IMR-90 (cell line): Measurements from ENCODE around the gene JPT2.

ENCODE experiments used
- CEBPB ChIP-seq: IDR thresholded peaks from 2 replicates; pipeline ENCODE4 v1.6.1; 2012; ENCODE audit warnings: low read depth, low read length, improper control_type of control experiment
- CTCF ChIP-seq: conservative IDR thresholded peaks from 2 replicates; pipeline ENCODE4 v1.5.1; 2012; ENCODE audit warnings: mild to moderate bottlenecking, low read depth, low read length, improper control_type of control experiment
- FOS ChIP-seq: fragments of 150-350 bp; IDR thresholded peaks from 2 replicates; pipeline ENCODE4 v1.6.1; 2016; ENCODE audit warnings: low read depth, low read length
- MAZ ChIP-seq: IDR thresholded peaks from 2 replicates; pipeline ENCODE4 v1.6.1; 2012; ENCODE audit warnings: low read depth, mild to moderate bottlenecking, low read length, improper control_type of control experiment, moderate library complexity, borderline replicate concordance
- POLR2A ChIP-seq: IDR thresholded peaks from 2 replicates; pipeline ENCODE4 v1.6.1; 2012; ENCODE audit warnings: mild to moderate bottlenecking, low read depth, low read length
- RAD21 ChIP-seq: IDR thresholded peaks from 2 replicates; pipeline ENCODE4 v1.6.1; 2012; ENCODE audit warnings: low read length, improper control_type of control experiment
- RCOR1 ChIP-seq: IDR thresholded peaks from 2 replicates; pipeline ENCODE4 v1.6.1; 2012; ENCODE audit warnings: mild to moderate bottlenecking, low read length, improper control_type of control experiment; ENCODE audit not compliant: insufficient replicate concordance
- RFX5 ChIP-seq: IDR thresholded peaks from 2 replicates; pipeline ENCODE4 v1.8.0; 2012; ENCODE audit warnings: low read depth, mild to moderate bottlenecking, low read length, moderate library complexity
- SMC3 ChIP-seq: fragments of 150-350 bp; IDR thresholded peaks from 2 replicates; pipeline ENCODE4 v1.6.1; 2016; ENCODE audit warnings: low read depth, mild to moderate bottlenecking, antibody characterized with exemption, low read length, moderate library complexity

DNA sequence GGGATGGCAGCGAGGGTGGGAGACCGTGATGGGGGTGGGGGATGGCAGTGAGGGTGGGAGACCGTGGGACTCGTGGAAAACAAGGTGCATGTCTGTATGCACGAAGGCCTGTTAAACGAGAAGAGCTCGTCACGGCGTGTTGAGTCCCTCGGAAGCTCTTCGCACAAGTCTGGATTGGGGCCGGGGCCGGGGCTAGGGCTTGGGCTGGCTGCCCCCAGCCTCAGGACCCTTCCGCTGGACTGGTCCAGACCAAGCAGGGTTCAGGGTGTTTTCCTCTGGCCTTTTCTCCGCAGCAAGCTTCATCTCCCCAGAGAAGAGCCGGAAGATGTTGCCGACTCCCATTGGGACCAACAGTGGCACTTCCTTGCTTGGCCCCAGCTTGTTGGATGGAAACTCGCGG is 7.7 kb upstream of the JPT2 start:
- TF ChIP-seq RCOR1 (no peak), CTCF (no peak), SMC3 (no peak), RAD21 (no peak), POLR2A (no peak), CEBPB (no peak), FOS (no peak), MAZ (no peak), RFX5 (no peak)
